Nephron (organoid): Measurements from ENCODE around the gene SKIC2.

Experiments
- H3K27ac Mint-ChIP-seq, 3 experiments: 2 replicates each; pipeline ENCODE4 v1.8.0; 2020; ENCODE audit warnings: mixed read lengths in 3 of 3, mild to moderate bottlenecking in 2 of 3, moderate library complexity in 1 of 3
- H3K27me3 Mint-ChIP-seq: 2 replicates; pipeline ENCODE4 v1.8.0; 2021; ENCODE audit warnings: low read depth, mild to moderate bottlenecking, moderate library complexity, mixed read lengths
- H3K36me3 Mint-ChIP-seq: 2 replicates; pipeline ENCODE4 v1.8.0; 2020; ENCODE audit warnings: low read depth, mixed read lengths
- H3K4me1 Mint-ChIP-seq: 2 replicates; pipeline ENCODE4 v1.8.0; 2020; ENCODE audit warnings: mixed read lengths
- H3K4me3 Mint-ChIP-seq, 3 experiments: 2 replicates each; pipeline ENCODE4 v1.8.0; 2020; ENCODE audit warnings: mild to moderate bottlenecking in 3 of 3, mixed read lengths in 3 of 3, moderate library complexity in 2 of 3
- H3K9me3 Mint-ChIP-seq: 2 replicates; pipeline ENCODE4 v1.8.0; 2020; ENCODE audit warnings: mixed read lengths
- TF ChIP-seq, protein P1 (sequence below), 3 experiments: fragments of 200-600 bp; sonication (generic); IDR thresholded peaks; one replicate each; pipeline ENCODE4 v1.5.0; 2021; ENCODE audit warnings: antibody characterized with exemption in 3 of 3; ENCODE audit not compliant: unreplicated experiment in 3 of 3

Gene SKIC2

GRCh38 chr6:31947864-31948263 is 11.1 kb upstream of the SKIC2 start:
- H3K36me3 Mint-ChIP-seq, result peaks cover 11% of the 10 kb centered on the region
- TF ChIP-seq, protein P1, sequence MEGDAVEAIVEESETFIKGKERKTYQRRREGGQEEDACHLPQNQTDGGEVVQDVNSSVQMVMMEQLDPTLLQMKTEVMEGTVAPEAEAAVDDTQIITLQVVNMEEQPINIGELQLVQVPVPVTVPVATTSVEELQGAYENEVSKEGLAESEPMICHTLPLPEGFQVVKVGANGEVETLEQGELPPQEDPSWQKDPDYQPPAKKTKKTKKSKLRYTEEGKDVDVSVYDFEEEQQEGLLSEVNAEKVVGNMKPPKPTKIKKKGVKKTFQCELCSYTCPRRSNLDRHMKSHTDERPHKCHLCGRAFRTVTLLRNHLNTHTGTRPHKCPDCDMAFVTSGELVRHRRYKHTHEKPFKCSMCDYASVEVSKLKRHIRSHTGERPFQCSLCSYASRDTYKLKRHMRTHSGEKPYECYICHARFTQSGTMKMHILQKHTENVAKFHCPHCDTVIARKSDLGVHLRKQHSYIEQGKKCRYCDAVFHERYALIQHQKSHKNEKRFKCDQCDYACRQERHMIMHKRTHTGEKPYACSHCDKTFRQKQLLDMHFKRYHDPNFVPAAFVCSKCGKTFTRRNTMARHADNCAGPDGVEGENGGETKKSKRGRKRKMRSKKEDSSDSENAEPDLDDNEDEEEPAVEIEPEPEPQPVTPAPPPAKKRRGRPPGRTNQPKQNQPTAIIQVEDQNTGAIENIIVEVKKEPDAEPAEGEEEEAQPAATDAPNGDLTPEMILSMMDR (IDR thresholded peaks at IDR 0.05; ENCODE audit: unreplicated experiment in 3 of 3), result no peak
- peaks cover 6% of the 10 kb centered on the region for H3K4me1 Mint-ChIP-seq
- H3K27me3 Mint-ChIP-seq, result peaks cover 4% of the 10 kb centered on the region
- no peak overlapping the region for H3K27ac Mint-ChIP-seq
- H3K4me3 Mint-ChIP-seq, result no peak overlapping the region
- H3K9me3 Mint-ChIP-seq, result no peaks in the 10 kb centered on the region

- Mint-ChIP-seq H3K4me3 (no peak overlapping the region), H3K9me3 (no peaks in the 10 kb centered on the region), H3K27ac (no peak overlapping the region), H3K36me3 (peaks cover 15% of the 10 kb centered on the region), H3K4me1 (peaks cover 6% of the 10 kb centered on the region), H3K27me3 (peaks cover 4% of the 10 kb centered on the region)
- TF ChIP-seq, protein P1 (IDR thresholded peaks at IDR 0.05; ENCODE audit: unreplicated experiment in 3 of 3), result no peak
Observed at GRCh38 chr6:31948306-31948705, 10.7 kb upstream of the SKIC2 start.

GRCh38 chr6:31948753-31949413 is 10.1 kb upstream of the SKIC2 start:
- Mint-ChIP-seq H3K27me3 (peaks cover 4% of the 10 kb centered on the region), H3K27ac (no peak overlapping the region), H3K4me3 (no peak overlapping the region), H3K9me3 (no peaks in the 10 kb centered on the region), H3K36me3 (peaks cover 21% of the 10 kb centered on the region), H3K4me1 (peaks cover 6% of the 10 kb centered on the region)
- TF ChIP-seq, protein P1 (IDR thresholded peaks at IDR 0.05; ENCODE audit: unreplicated experiment in 3 of 3), result no peak

GRCh38 chr6:31949926-31950548 is 8.9 kb upstream of the SKIC2 start:
- Mint-ChIP-seq H3K4me1 (peaks cover 6% of the 10 kb centered on the region), H3K9me3 (no peaks in the 10 kb centered on the region), H3K36me3 (peaks cover 32% of the 10 kb centered on the region), H3K4me3 (no peak overlapping the region), H3K27me3 (peaks cover 4% of the 10 kb centered on the region), H3K27ac (no peak overlapping the region)
- TF ChIP-seq, protein P1 (IDR thresholded peaks at IDR 0.05; ENCODE audit: unreplicated experiment in 3 of 3), result no peak

- Mint-ChIP-seq H3K4me1 (peaks cover 3% of the 10 kb centered on the region), H3K9me3 (no peaks in the 10 kb centered on the region), H3K36me3 (peaks cover 48% of the 10 kb centered on the region), H3K4me3 (no peak overlapping the region), H3K27me3 (no peaks in the 10 kb centered on the region), H3K27ac (no peak overlapping the region)
- TF ChIP-seq, protein P1 (IDR thresholded peaks at IDR 0.05; ENCODE audit: unreplicated experiment in 3 of 3), result peak; percentile 59 to 73 (median 62)
Observed at GRCh38 chr6:31952140-31952805, 6.7 kb upstream of the SKIC2 start.
